Activated B cell treated with CpG ODN at 0.5 μM for 24 hours (primary cell): ENCODE results near the gene IL11. TPM values are rescaled to one million over a fixed set of nuclear protein-coding genes. Genes with fewer than 3 reads are reported as not detected.

Experiments used
- ATAC-seq: fragments of 200-7000 bp; cut with Tn5 transposase; one replicate; pipeline ENCODE4 v1.10.0; 2021; ENCODE audit warnings: low read depth, mild to moderate bottlenecking, moderate library complexity
- CTCF ChIA-PET: fragments of 350-600 bp; sonication (Branson Sonifier 250); formaldehyde crosslinking; loops from one replicate; lab custom pipeline; 2021; ENCODE audit warnings: antibody characterized with exemption; lab: Charles Lee
- POLR2A ChIA-PET: fragments of 350-600 bp; sonication (Branson Sonifier 250); formaldehyde crosslinking; loops from one replicate; lab custom pipeline; 2021; ENCODE audit warnings: antibody characterized with exemption; lab: Charles Lee
- DNase-seq: peaks from one replicate; pipeline ENCODE4 v3.0.0; 2022
- H3K27ac Mint-ChIP-seq: one replicate; pipeline ENCODE4 v1.8.0; 2020; ENCODE audit warnings: mixed read lengths
- H3K27me3 Mint-ChIP-seq: one replicate; pipeline ENCODE4 v1.8.0; 2021; ENCODE audit warnings: mixed read lengths
- H3K36me3 Mint-ChIP-seq: one replicate; pipeline ENCODE4 v1.8.0; 2021; ENCODE audit warnings: low read depth, mixed read lengths
- H3K4me1 Mint-ChIP-seq: one replicate; pipeline ENCODE4 v1.8.0; 2021; ENCODE audit warnings: mixed read lengths
- H3K4me3 Mint-ChIP-seq: one replicate; pipeline ENCODE4 v1.8.0; 2020; ENCODE audit warnings: mild to moderate bottlenecking, mixed read lengths
- H3K9me3 Mint-ChIP-seq: one replicate; pipeline ENCODE4 v1.8.0; 2020; ENCODE audit warnings: mixed read lengths
- intact Hi-C: fragments of 100-400 bp; cut with micrococcal nuclease; formaldehyde crosslinking; loops from one replicate; pipeline ENCODE4 v1.15.1; 2024
- total RNA-seq: library from RNA; stranded (reverse); gene quantifications from 2 replicates; pipeline ENCODE4 v1.2.3, GENCODE V29; 2022
- TF ChIP-seq, protein P1 (sequence below): fragments of 200-600 bp; IDR thresholded peaks from one replicate; pipeline ENCODE4 v1.8.0; 2022; ENCODE audit warnings: antibody characterized with exemption, mild to moderate bottlenecking

IL11 gene
- total RNA-seq, 1 donor from 2014 or later, result not detected

DNA sequence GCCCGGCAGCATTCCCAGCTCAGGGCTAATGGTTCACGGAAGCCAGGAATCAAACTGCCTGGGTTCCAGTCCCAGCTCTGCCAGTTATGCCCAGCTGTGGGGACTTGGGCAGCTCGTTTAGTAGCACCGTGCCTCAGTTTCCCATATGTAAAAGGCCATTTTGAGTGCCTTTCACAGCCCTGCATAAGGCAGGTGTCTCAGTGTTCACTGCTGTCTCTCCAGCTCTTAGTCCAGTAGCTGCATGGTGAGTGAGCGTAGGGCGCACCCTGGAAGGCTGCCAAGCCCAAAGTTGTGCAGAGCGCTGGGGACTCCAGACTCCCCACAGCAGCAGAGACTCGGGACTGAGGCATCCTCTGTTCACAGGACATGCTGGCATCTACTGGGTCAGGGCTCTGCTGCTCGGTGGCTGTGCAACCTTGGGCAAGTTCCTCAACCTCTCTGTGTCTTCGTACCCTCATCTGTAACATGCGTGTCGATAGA, 21.0 kb upstream of the IL11 start:
- Mint-ChIP-seq H3K4me3 (no peak overlapping the region), H3K9me3 (no peaks in the 10 kb centered on the region), H3K27me3 (no peaks in the 10 kb centered on the region), H3K36me3 (peaks cover 66% of the 10 kb centered on the region), H3K27ac (no peak overlapping the region), H3K4me1 (peaks cover 43% of the 10 kb centered on the region)
- no peak for DNase-seq
- TF ChIP-seq, protein P1, sequence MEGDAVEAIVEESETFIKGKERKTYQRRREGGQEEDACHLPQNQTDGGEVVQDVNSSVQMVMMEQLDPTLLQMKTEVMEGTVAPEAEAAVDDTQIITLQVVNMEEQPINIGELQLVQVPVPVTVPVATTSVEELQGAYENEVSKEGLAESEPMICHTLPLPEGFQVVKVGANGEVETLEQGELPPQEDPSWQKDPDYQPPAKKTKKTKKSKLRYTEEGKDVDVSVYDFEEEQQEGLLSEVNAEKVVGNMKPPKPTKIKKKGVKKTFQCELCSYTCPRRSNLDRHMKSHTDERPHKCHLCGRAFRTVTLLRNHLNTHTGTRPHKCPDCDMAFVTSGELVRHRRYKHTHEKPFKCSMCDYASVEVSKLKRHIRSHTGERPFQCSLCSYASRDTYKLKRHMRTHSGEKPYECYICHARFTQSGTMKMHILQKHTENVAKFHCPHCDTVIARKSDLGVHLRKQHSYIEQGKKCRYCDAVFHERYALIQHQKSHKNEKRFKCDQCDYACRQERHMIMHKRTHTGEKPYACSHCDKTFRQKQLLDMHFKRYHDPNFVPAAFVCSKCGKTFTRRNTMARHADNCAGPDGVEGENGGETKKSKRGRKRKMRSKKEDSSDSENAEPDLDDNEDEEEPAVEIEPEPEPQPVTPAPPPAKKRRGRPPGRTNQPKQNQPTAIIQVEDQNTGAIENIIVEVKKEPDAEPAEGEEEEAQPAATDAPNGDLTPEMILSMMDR, result no peak
- CTCF ChIA-PET, result no interaction called here
- intact Hi-C loops, result no loop called here
- no peak for ATAC-seq
- POLR2A ChIA-PET, result interaction anchor here (0.6 to 11.3 kb wide), 2 partner anchors 11 to 56 kb away, joined by 3 to 215 read pairs; partner anchors contain the start of gene UBE2S

DNA sequence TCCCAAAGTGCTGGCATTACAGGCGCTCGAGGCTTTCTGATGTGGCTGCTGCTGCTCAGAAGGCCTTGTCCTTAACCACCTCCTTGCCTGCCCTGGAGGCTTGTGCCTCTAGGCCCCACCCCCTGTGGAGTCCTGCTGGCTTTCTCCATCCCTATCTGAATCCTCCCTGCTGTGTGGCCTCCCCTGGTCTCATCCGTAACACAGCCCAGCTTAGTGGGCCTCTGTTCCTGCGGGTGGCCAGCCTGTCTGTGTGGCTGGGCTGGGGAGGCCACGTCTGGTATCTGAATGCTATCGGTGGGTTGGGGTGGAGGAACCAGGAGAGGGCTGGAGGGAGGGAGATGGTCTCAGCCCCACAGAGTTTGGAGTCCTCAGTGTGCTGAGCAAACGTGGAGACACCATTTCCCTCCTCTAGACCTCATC, 20.2 kb upstream of the IL11 start:
- DNase-seq (no peak), ATAC-seq (no peak)
- intact Hi-C loops, result no loop called here
- Mint-ChIP-seq H3K4me1 (peaks cover 48% of the 10 kb centered on the region), H3K27me3 (no peaks in the 10 kb centered on the region), H3K4me3 (no peak overlapping the region), H3K9me3 (no peaks in the 10 kb centered on the region), H3K36me3 (peaks cover 73% of the 10 kb centered on the region), H3K27ac (peak overlapping the region; percentile 32)
- TF ChIP-seq, protein P1, result no peak
- ChIA-PET CTCF (no interaction called here), POLR2A (interaction anchor here (0.6 to 11.3 kb wide), 2 partner anchors 12 to 55 kb away, joined by 3 to 215 read pairs; partner anchors contain the start of gene UBE2S)

DNA sequence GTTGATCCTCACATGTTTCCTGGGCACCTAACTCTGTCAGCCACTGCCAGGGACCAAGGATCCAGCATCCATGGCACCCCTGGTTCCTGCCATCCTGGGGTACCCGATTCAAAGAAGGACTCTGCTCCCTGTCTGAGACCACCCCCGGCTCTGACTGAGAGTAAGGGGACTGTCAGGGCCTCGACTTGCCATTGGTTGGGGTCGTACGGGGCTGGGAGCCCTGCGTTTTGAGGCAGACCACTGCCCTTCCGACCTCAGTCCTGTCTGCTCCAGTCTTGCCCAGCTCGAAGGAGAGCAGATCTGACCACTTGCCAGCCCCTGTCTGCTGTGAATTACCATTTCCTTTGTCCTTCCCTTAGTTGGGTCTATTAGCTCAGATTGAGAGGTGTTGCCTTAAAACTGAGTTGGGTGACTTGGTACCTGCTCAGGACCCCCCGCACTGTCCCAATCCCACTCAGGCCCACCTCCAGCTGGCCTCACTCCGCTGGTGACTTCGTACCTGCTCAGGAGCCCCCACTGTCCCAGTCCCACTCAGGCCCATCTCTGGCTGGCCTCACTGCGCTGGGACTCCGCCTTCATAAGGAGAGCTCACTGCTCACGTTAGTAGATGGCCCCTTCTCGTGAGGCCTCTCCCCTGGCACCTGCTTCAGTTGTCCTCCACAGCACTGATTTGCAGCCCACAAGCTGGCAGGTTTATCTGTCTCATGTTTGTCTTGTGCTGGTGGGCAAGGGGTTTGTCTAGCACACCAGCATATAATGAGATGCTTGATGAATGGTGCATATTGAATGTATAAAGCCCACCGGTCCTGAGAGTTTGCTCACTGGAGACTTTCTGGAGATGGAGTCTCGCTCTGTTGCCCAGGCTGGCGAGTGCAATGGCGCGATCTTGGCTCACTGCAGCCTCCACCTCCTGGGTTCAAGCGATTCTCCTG, 19.4 kb upstream of the IL11 start:
- Mint-ChIP-seq H3K9me3 (no peaks in the 10 kb centered on the region), H3K4me1 (peaks cover 56% of the 10 kb centered on the region), H3K27ac (peak overlapping the region; percentile 63), H3K4me3 (peak overlapping the region; percentile 2), H3K27me3 (no peaks in the 10 kb centered on the region), H3K36me3 (peaks cover 73% of the 10 kb centered on the region)
- no peak for DNase-seq
- ATAC-seq, result no peak
- intact Hi-C loops, result no loop called here
- TF ChIP-seq, protein P1, result no peak
- ChIA-PET CTCF (interaction anchor here (0.6 kb wide), 1 partner anchor 36 kb away, joined by 3 read pairs; no protein-coding TSS in a partner anchor), POLR2A (interaction anchor here (0.6 to 11.3 kb wide), 3 partner anchors 13 to 146 kb away, joined by 3 to 215 read pairs (median 4); partner anchors contain the start of gene UBE2S)

DNA sequence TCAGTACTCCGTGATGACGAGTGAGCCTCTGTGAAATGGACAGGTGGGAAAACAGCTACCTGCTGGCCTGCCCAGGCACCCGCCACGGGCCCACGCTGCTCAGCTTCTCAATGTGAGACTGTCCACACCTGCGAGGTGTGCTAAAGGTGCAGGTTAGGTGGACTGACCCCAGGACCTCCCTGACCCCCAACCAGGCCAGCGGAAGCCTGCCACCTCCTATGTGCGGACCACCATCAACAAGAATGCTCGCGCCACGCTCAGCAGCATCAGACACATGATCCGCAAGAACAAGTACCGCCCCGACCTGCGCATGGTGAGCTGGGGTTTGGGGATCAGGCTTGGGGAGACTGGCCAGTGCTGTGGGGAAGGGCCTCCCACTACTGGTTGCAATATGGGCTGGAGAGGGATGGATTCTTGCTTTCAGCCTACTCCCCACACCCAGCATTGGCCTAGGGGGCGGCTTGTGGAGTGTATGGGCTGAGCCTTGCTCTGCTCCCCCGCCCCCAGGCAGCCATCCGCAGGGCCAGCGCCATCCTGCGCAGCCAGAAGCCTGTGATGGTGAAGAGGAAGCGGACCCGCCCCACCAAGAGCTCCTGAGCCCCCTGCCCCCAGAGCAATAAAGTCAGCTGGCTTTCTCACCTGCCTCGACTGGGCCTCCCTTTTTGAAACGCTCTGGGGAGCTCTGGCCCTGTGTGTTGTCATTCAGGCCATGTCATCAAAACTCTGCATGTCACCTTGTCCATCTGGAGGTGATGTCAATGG, 17.7 kb upstream of the IL11 start:
- H3K9me3 Mint-ChIP-seq, result no peaks in the 10 kb centered on the region
- CTCF ChIA-PET, result interaction anchor here (1.1 kb wide), 1 partner anchor 116 kb away, joined by 3 read pairs; no protein-coding TSS in a partner anchor
- H3K36me3 Mint-ChIP-seq, result peaks cover 69% of the 10 kb centered on the region
- H3K4me3 Mint-ChIP-seq, result peak overlapping the region; percentile 100
- ATAC-seq (no peak), DNase-seq (no peak)
- no peaks in the 10 kb centered on the region for H3K27me3 Mint-ChIP-seq
- POLR2A ChIA-PET, result interaction anchor here (1.2 to 11.3 kb wide), 4 partner anchors 15 to 129 kb away, joined by 4 to 215 read pairs (median 8); partner anchors contain the start of genes HSPBP1, PPP6R1, UBE2S and ZNF628
- peaks cover 66% of the 10 kb centered on the region for H3K4me1 Mint-ChIP-seq
- H3K27ac Mint-ChIP-seq, result peak overlapping the region; percentile 30
- intact Hi-C loops, result no loop called here
- TF ChIP-seq, protein P1, result no peak
